ENCODE results near the gene CENPS. TPM values are rescaled to one million over a fixed set of nuclear protein-coding genes. Genes with fewer than 3 reads are reported as not detected.

Gene CENPS
- total and polyA plus RNA-seq, 2 of the 8 experiments (the other 6 are each of a cell fraction or from before 2014, with no cell fraction given): 7.8 to 20.3 TPM

GRCh38 chr1:10459184-10459583 lies 29.0 kb downstream of the CENPS start:
- Histone ChIP-seq H3K4ac (replicated peaks; ENCODE audit: insufficient read length, low read depth, low read length) (peak overlapping the region; percentile 53), H2AFZ (ENCODE audit: low read length) (no peak overlapping the region), H2AK5ac (ENCODE audit: low read depth, low read length) (no peak overlapping the region), H4K8ac (ENCODE audit: extremely low read depth, insufficient read depth, low read length) (no peak overlapping the region), H3K79me1 (ENCODE audit: low read depth, low read length) (no peaks in the 10 kb centered on the region), H3K27ac (ENCODE audit: low read depth, low read length) (no peak overlapping the region), H3K27me3 (replicated peaks in 1 of 4; ENCODE audit: control insufficient read depth in 3 of 4, extremely low read depth in 1 of 4, insufficient read depth in 3 of 4, low read length in 3 of 4) (no peaks in the 10 kb centered on the region), H3K4me1 (replicated peaks in 1 of 4; ENCODE audit: control insufficient read depth in 3 of 4, insufficient read depth in 4 of 4, low read length in 3 of 4) (no peaks in the 10 kb centered on the region), H2BK20ac (ENCODE audit: low read length) (no peak overlapping the region), H3K9me3 (ENCODE audit: insufficient read depth in 2 of 2, low read depth in 1 of 2, low read length in 1 of 2) (no peaks in the 10 kb centered on the region), H3K23me2 (ENCODE audit: low read depth, low read length) (no peaks in the 10 kb centered on the region), H3K4me2 (ENCODE audit: insufficient read depth in 1 of 2, low read depth in 2 of 2, low read length in 2 of 2) (no peak overlapping the region), H2BK12ac (ENCODE audit: low read depth, low read length) (no peak overlapping the region), H3K9ac (replicated peaks in 1 of 4; ENCODE audit: extremely low read depth in 1 of 4, low read depth in 3 of 4, low read length in 3 of 4) (no peak overlapping the region), H3K36me3 (ENCODE audit: control insufficient read depth in 2 of 4, insufficient read depth in 4 of 4, low read length in 3 of 4) (peaks cover 19 to 55% (median 27%) of the 10 kb centered on the region in 4 experiments; a peak in 7 of 8 replicates), H3K79me2 (ENCODE audit: control insufficient read depth in 1 of 2, insufficient read depth in 2 of 2, low read length in 2 of 2) (no peaks in the 10 kb centered on the region), H2BK120ac (replicated peaks; ENCODE audit: low read depth, low read length) (no peak overlapping the region), H4K91ac (replicated peaks; ENCODE audit: insufficient read length, low read length) (no peak overlapping the region), H3K4me3 (ENCODE audit: extremely low read depth in 1 of 4, insufficient read depth in 2 of 4, low read depth in 3 of 4, low read length in 4 of 4) (no peak overlapping the region), H4K20me1 (replicated peaks in 1 of 2; ENCODE audit: control insufficient read depth in 1 of 2, insufficient read depth in 2 of 2, low read length in 2 of 2) (peaks cover 0 to 6% of the 10 kb centered on the region in 2 experiments), H3K14ac (ENCODE audit: insufficient read length) (no peak overlapping the region), H3K23ac (ENCODE audit: insufficient read length) (no peak overlapping the region), H3K18ac (ENCODE audit: extremely low read depth, low read length) (no peak overlapping the region), H3K56ac (replicated peaks; ENCODE audit: insufficient read length, low read depth, low read length) (no peak overlapping the region), H2BK15ac (ENCODE audit: low read length) (no peak overlapping the region), H2BK5ac (ENCODE audit: low read depth, low read length) (no peak overlapping the region), H4K5ac (ENCODE audit: insufficient read length, low read depth, low read length) (no peak overlapping the region)
- FAIRE-seq (no peak), DNase-seq (ENCODE audit: low read depth in 1 of 2, low spot score in 2 of 2) (no peak)
- CTCF ChIA-PET (ENCODE audit: partially characterized antibody): interaction anchor here (0.9 to 1.3 kb wide), 2 partner anchors 29 to 121 kb away, joined by 4 to 5 read pairs; partner anchors contain the start of gene CENPS
- WGBS, 2 experiments (ENCODE audit: extremely low coverage in 1 of 2, insufficient coverage in 1 of 2, insufficient read length in 1 of 2, insufficient replicate concordance in 2 of 2, low coverage in 1 of 2, low lambda C conversion rate in 2 of 2, missing lambda C conversion rate in 1 of 2): 90% methylated on average over 3 of the region's 3 CpGs; no CpG with 5 or more reads in 1 of the 2 experiments
- POLR2A ChIA-PET (ENCODE audit: partially characterized antibody): interaction anchor here (0.6 to 7.9 kb wide), 7 partner anchors 10 to 650 kb away, joined by 3 to 67 read pairs (median 4); partner anchors contain the start of genes CORT and DFFA
- TF ChIP-seq SAP30 (IDR thresholded peaks at IDR 0.05; ENCODE audit: insufficient read depth, insufficient replicate concordance, low read length) (no peak), SP2 (IDR thresholded peaks at IDR 0.05; ENCODE audit: low read length) (no peak)

Data from H1 (cell line).